NCI-H345 (cell line): ENCODE measurements around the gene FBXL13.

ENCODE experiments used
- DNase-seq: peaks from one replicate; lab custom pipeline; 2025; lab: John Stamatoyannopoulos, UW

The FBXL13 gene

DNA sequence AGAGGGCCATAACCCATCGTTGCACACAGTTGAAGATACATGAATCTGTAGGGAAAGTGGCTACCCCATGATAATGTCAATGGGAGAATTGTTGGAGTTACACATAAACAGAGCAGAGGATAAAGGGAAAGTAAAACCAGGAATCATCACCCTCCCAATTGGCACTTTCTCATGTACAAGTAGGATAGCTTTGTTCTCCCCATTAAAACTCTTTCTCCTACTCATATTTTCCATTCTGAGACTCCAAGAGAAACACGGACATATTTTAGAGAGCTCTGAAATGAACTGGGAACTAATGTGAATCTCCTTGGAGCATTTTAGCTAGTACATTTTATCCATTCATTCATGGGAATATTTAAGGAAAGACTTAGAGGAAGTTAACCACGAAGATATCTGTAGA lies 179.0 kb downstream of the FBXL13 start:
- no peak for DNase-seq

DNA sequence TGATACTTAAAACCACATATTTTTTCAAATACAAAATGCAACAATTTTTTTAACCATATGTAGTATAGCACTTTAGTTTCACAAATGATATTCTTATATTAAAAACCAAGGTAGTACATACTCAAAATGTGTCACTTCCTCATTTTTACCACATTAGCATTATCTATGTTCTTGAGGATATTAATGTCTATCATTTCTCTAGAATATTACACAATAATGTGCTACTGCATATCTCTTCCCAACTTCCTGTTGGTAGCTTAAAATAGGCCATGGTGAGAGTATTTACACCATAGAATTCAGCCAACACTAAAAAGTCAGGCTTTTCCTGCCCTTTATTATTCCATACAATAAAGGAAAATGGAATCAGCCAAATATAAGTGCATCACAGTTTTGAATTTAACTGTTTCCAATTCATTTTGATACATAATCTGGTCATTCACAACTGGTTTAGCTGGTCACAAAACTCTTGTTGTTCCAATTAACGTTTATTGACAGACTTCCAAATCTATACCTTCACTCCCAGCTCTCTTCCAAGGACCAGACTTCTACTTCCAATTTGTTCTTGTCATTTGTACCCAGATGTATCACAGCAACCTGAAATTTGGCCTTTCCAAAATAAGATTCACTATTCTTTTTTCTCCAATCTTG lies 181.8 kb downstream of the FBXL13 start:
- DNase-seq: no peak

DNA sequence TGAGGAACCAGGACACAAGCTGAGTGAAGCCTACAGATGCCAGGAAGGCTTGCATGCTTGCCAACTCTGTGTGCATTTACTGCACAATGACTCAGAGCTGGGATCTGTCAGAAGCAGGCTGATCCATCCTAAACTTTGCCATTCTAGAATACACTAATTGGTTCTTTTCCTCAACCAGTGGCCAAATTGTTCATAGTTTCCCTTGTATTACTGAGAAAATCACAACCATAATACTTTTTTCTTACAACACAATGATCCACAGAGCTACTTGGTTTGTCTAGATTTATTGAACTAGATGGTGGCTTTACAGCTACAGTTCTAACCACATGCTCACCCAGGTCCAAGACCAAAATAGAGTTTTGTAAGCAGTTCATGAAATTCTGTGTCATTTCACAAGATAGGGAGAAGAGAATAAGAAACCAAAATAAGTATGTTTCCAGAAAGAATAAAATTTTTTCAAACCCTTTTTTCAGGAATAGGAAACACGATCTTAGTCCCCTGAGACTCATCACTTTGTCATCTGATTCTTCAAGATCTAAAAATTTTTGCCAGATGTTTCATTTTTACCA lies 182.8 kb downstream of the FBXL13 start:
- DNase-seq: no peak

DNA sequence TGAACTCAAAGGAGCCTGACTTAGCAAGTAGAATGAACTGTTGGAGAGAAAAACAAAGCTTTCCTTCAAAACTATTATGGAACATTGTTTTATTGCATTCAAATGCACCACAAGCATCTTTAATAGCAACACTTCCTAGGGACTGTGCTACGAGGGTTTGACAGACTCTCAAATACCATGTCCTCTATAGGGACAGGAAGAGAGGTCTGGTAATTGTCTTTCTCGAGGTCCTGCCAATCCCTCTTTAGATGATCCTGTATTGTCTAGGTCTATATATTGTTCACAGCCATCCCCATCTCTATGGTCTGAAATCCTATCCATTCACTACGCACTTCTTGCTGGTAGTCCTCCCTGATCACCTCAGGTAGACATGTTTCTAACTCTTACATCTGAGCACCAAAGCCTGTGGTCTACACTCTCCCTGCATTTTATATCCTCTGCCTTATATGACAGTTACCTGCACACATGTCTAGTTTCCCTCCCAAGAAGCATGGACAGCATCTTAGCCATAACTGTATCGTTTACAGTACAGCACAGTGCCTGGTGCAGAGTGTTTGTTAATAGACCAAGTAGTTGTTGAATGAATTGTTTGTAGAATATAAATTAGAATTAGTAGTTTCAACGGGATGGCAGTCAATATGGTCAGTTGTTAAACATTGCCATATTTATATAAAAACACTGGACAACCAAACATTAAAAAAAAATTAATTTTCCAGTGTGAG lies 183.5 kb downstream of the FBXL13 start:
- no peak for DNase-seq

DNA sequence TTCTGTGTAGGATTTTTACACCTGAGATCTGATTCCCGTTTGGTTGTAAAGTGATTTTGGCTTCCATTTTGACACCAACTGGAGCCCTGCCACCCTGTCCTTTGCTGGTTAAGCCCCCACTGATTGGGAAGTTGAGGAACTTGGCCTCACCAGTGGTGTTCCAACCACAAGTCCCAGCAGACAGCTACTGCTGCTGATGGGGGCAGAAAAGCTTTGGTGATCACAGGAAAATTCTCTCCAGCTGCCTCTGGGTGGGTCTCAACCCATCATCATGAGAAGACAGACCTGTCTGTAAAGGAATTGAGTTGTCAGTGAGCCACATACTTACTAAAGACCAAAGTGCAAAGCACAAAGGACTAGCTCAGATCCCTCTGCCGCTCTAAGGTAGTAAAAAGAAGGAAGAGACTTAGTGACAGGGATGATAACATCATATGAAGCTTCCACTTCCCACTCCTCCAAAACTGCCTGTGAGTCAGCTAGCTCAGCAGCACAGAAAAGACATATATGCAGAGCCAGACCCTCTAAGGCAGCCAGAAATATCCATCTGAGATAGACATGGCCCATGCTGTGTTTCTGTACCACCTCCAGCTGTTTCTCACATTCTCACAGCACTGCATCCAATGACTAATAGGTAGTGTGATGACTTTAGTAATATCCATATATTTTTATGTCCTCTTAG lies 184.2 kb downstream of the FBXL13 start:
- no peak for DNase-seq

DNA sequence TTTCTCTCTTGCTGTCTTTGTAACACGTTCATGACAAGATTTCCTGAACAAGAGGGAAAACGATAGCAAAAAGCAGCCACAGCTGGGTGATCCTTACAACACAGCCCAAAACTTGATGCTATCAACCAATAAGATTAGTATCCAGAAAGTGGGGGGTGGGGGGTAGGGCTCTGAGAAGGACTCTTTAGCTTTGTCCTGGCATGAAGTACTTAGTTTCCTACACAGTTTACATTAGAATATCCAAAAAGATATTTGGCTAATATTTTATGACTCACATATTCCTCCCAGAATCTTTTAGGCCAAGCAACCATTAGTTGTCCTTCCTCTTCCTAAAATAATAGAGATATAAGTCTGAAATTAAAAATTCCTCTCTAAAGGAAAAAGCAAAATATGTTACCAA lies 184.7 kb downstream of the FBXL13 start:
- no peak for DNase-seq

DNA sequence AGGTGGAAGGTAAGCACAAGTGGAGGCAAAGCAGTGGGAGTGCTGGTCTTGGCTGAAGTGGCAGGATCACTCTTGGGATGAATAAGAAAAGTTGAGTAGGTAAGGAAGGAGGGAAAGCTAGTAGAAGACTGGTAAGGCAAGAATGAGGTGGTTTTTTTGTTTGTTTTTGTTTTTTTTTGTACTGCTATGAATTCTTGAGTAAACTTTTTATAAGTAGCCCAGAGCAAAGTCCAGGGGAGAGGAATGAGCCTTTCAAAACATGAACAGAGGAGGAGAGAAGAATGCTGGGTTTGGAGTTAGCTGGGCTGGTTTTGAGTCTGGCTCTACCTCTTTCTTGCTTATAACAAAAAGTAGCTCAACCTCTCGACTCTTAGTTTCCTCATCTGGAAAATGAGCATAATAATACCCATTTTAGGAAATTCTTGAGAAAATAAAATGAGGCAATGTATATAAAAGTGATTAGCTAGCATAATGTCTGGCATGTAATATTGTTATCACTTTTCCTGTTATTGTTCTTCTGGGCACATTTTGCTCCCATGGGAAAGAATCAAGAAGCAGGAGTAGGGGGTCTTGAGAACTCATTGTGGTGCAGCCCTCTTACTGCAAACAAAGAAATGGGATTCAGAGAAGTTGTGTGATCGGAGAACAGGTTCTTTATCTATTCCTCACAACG lies 185.9 kb downstream of the FBXL13 start:
- no peak for DNase-seq

DNA sequence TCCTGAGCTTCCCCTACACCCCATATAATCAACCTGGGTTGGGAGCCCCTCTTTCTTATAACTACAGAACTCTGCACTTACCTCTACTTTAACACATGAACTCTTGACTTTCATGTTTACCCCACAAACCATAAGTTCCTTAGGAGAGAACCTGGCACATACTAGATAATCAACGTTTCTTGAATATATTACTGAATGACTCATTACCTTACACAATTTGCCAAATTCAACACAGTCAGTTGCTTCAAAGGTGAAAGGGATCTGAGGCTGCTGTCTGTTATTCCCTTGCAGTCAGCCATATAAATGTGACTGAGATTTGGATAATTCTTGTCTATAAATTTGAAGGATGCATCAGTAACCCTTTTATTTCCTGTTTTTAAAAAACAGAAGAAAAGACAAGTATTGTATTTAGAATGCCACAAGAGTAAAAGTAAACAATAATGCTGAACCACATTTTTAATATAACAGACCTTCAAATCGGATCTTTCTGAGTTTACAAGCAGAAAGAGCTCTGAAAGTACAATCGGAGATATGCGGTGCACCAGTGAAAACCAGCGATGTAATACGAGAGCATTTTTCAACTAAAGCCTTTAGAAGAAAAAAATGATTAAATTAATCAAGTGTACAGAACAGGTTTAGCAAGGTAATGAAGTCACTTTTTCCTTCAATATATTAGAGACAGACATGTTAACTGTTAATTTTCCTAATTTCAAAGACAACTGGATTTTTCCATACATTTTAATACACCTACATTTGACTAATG lies 191.3 kb downstream of the FBXL13 start:
- no peak for DNase-seq

GRCh38 chr7:102875700-102876295 lies 198.8 kb downstream of the FBXL13 start:
- no peak for DNase-seq

DNA sequence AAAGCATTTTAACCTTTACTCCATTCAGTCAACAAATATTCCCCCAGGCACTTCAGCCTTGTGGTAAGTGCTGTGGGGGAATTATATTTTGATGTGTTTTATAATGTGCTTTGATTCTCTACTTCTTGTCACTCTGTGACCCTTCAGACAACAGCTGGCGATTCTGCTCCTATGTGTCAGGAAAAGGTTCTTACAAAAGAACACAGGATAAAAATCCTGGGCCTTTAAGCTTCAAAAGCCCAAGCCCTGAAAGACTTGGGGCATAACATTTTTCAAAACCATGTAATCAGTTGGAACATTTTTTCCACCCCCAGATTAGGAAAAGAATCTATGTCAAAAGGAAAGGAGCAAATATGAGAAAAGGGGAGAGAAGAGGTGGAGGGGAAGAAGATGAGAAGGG lies 199.6 kb downstream of the FBXL13 start:
- no peak for DNase-seq

DNA sequence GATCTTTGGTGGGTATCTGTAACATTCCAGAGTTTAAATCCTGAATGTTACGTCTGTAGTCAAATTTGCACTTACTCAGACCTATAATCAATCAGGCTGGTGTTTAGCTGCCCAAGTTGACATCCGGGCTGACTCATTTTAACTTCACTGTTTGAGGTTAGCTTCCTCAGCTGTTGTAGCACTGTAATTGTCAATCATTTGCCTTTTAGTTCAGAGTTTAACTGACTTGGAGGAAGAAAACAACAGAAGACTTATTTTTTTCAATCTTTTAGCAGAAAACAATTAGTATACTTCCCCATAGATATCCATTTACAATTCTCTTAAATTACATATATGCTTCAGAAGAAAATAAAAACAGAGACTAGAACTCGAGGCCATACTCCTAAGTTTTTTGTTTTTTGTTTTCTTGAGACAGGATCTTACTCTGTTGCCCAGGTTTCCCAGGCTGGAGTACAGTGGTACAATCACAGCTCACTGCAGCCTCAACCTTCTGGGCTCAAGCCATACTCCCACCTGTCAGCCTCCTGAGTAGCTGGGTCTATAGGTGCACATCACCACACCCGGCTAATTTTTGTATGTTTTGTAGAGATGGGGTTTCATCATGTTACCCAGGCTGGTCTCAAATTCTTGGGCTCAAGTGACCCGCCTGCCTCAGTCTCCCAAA lies 200.3 kb downstream of the FBXL13 start:
- DNase-seq: no peak

DNA sequence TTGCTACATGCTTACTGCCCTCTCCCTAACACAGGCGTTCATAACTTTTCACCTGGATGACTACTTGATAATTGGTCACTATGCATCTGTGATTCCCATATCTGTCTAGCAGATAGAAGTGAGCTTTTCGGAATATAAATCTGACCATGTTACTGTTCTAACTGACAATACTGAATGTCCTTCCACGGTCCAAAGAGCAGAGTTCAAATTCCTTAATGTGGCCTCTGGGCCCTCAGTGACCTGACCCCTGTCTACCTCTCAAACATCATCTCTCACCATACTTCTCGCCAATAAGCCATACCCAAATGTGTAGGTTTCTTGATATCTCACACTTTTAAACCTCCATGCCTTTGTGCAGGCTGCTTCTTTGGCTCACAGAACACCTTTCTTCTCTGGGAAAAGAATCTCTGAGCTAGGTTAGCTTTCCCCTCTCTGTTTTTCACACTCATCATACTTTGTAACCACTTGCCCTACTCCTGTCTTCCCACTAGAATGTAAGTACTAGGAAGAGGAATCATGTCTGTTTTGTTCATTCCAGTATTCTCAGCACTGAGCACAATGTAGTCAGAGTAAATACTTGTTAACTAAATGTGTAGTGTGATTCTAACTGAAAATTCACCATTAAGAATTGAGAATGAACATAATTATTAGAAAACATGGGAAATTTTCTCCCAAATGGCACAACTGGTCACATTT lies 201.0 kb downstream of the FBXL13 start:
- DNase-seq: no peak

DNA sequence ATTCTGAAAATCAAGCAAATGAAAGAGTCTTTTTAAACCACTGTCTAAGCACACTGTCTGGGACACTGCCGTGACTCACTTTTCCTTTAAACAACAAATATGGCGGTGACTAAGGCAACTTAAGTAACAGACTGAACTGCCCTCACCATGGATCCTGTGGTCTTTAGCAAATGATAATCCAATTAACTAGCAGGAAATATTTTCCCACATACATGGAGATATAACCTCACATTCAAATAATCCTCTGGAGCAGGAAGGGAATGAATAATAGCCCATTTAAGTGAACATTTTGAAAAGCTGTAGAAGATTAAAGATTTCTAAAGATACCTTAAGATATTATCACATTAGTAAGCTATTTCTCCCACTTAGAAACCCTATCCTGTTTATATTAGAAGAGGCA lies 202.1 kb downstream of the FBXL13 start:
- no peak for DNase-seq

DNA sequence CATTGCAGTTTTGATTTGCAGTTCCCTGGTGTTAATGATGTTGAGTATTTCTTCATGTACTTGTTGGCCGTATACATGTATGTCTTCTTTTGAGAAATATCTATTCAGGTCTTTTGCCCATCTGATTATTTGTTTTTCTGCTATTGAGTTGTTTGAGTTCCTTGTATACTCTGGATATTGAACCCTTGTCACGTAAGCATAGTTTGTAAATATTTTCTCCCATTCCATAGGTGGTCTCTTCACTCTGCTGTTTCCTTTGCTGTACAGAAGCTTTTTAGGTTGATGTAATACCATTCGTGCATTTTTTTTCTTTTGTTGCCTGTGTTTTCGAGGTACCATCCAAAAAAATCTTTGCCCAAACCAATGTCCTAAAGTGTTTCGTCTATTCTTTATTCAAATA lies 205.4 kb downstream of the FBXL13 start:
- DNase-seq: no peak

DNA sequence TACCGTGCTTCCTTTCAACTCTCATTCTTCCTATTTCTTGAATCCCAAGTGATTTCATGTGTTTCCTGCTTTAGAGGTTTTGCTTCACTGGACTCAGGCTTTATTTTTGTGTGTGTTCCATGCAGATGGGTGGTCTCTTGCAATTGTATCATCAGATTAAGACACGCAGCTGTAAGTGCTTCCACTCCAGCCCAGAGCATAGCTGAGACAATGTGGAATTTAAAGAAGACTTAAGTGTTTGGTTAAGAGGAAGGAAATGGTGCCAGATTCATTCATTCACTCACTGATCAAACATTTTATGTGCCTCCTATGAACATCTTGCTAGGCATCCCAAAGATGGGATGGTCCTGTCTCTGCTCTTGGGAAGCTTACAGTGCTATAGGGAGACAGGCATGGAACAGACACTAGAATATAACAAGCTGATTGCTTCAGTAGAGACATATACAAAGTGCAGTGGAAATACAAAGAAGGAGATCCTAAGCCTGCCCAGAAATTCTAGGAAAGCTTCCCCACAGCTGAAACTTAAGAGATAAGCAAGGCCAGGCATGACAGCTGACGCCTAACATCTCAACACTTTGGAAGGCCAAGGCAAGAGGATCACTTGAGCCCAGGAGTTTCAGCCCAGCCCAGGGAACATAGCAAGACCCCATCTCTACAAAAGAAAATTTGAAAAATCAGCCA lies 207.9 kb downstream of the FBXL13 start:
- DNase-seq: no peak

GRCh38 chr7:102864958-102865357 lies 209.6 kb downstream of the FBXL13 start:
- no peak for DNase-seq

GRCh38 chr7:102860351-102860811 lies 214.2 kb downstream of the FBXL13 start:
- DNase-seq: no peak

DNA sequence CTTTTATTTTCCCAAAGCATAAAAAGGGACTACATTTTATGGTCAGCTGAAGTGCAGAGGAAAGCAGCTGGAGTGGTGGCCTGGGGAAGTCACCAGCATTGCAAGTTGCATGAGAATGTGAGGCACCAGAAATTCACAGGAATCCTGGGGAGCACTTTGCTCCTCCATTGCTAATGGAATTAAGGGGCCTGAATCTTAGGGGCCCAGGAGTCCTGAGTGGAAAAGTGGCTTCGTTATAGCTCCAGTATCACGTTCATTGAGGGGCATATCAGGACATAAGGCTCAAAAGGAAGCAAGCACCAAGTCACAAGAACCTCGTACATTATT lies 214.8 kb downstream of the FBXL13 start:
- no peak for DNase-seq

GRCh38 chr7:102859084-102859798 lies 215.4 kb downstream of the FBXL13 start:
- DNase-seq: no peak
